Duodenal mucosa (tissue), 2 donors: ENCODE measurements around the gene FAM171A1.
"Not testable (repeated sequence)": the region's sequence is repeated elsewhere in the genome, so short reads cannot be mapped to it uniquely, and the experiment has no call there.

Experiments
- H3K27ac ChIP-seq: one replicate; pipeline ENCODE4 v1.7.0; 2013; ENCODE audit warnings: low read depth, low read length
- H3K27me3 ChIP-seq, 2 donors: one replicate each; pipeline ENCODE4 v1.7.0; 2013; ENCODE audit warnings: low read length in 2 of 2, control low read depth in 1 of 2; ENCODE audit not compliant: insufficient read depth in 2 of 2, control insufficient read depth in 1 of 2
- H3K36me3 ChIP-seq, 2 donors: one replicate each; pipeline ENCODE4 v1.7.0; 2013; ENCODE audit warnings: low read length in 2 of 2, control low read depth in 1 of 2; ENCODE audit not compliant: insufficient read depth in 2 of 2, control insufficient read depth in 1 of 2
- H3K4me1 ChIP-seq, 2 donors: one replicate each; pipeline ENCODE4 v1.7.0; 2013; ENCODE audit warnings: low read length in 2 of 2, control low read depth in 1 of 2; ENCODE audit not compliant: insufficient read depth in 2 of 2, control insufficient read depth in 1 of 2
- H3K4me3 ChIP-seq, 2 donors: one replicate each; pipeline ENCODE4 v1.7.0; 2013; ENCODE audit warnings: low read length in 2 of 2, low read depth in 1 of 2
- H3K9ac ChIP-seq, 2 donors: one replicate each; pipeline ENCODE4 v1.7.0; 2013; ENCODE audit warnings: low read length in 2 of 2, low read depth in 1 of 2
- H3K9me3 ChIP-seq, 2 donors: one replicate each; pipeline ENCODE4 v1.7.0; 2013; ENCODE audit warnings: low read length in 2 of 2, control low read depth in 1 of 2; ENCODE audit not compliant: control insufficient read depth in 1 of 2

Gene FAM171A1

DNA sequence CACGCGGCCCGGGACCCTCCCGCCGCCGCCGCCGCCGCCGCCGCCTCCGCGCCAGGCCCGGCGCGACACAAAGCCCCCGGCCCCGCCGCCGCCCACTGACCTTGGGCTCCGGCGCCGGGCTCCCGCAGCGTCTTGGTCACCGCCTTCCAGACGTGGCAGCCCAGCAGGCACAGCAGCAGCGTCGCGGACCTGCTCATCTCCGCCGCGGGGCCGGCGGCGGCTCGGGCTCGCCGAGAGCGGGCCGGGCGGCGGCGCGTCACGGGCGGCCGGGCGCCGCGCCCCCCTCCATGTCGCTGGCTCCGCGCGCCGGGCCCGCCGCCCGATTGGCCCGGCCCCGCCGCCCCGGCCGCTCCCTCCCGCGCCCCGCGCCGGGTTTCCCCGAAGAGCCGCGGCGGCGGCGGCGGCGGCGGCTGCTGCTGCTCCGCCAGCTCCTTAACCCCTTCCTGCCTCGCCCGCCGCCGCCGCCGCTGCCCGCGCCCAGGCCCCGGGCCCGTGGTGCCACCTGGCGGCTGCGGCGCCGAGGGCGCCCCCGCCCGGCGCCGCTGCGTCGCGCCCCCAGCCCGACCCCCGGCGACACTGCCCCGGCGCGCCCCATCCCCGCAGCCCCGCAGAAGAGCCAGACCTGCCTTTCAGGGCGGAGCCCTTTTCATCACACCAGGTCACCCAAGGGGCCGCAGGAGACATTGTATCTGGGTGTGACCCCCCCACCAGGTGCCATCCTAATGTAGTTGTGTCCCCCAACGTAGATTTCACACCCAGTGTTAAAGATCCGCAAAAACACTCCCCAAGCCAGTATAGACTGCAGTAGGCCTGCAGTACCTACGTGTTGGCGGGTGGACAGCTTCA, at the start of gene FAM171A1:
FAM171A1 (minus strand) TSS at position 434 of the 846 bp plus-strand sequence; CDS start at position 197, 237 bp downstream.
- peaks cover 7 to 10% of the 10 kb centered on the region in 2 donors for H3K4me1 ChIP-seq
- H3K9ac ChIP-seq: peak within 1 kb of the TSS; percentile 58 to 60
- no peaks in the 10 kb centered on the region for H3K9me3 ChIP-seq
- peak within 1 kb of the TSS; percentile 17 for H3K27ac ChIP-seq
- no peaks in the 10 kb centered on the region for H3K36me3 ChIP-seq
- peak within 1 kb of the TSS; percentile 60 to 68 for H3K4me3 ChIP-seq
- peaks cover 4 to 6% of the 10 kb centered on the region in 2 donors for H3K27me3 ChIP-seq

- Histone ChIP-seq H3K36me3 (no peaks in the 10 kb centered on the region), H3K4me3 (no peak overlapping the region), H3K9ac (no peak overlapping the region), H3K27ac (no peak overlapping the region), H3K27me3 (no peaks in the 10 kb centered on the region), H3K9me3 (no peaks in the 10 kb centered on the region), H3K4me1 (no peaks in the 10 kb centered on the region)
These were observed 49.8 kb upstream of the FAM171A1 start for GRCh38 chr10:15420858-15421257.

GRCh38 chr10:15419279-15419874, 48.3 kb upstream of the FAM171A1 start:
- Histone ChIP-seq H3K4me3 (no peak overlapping the region), H3K4me1 (no peaks in the 10 kb centered on the region), H3K27me3 (no peaks in the 10 kb centered on the region), H3K27ac (no peak overlapping the region), H3K36me3 (no peaks in the 10 kb centered on the region), H3K9me3 (no peaks in the 10 kb centered on the region), H3K9ac (no peak overlapping the region)

GRCh38 chr10:15416034-15416433, 44.9 kb upstream of the FAM171A1 start:
- Histone ChIP-seq H3K9me3 (no peaks in the 10 kb centered on the region), H3K4me1 (no peaks in the 10 kb centered on the region), H3K9ac (no peak overlapping the region), H3K27me3 (no peaks in the 10 kb centered on the region), H3K36me3 (no peaks in the 10 kb centered on the region), H3K27ac (no peak overlapping the region), H3K4me3 (no peak overlapping the region)

GRCh38 chr10:15411010-15411409, 39.9 kb upstream of the FAM171A1 start:
- Histone ChIP-seq H3K9ac (no peak overlapping the region), H3K27me3 (no peaks in the 10 kb centered on the region), H3K4me3 (no peak overlapping the region), H3K4me1 (no peaks in the 10 kb centered on the region), H3K27ac (no peak overlapping the region), H3K36me3 (no peaks in the 10 kb centered on the region), H3K9me3 (no peaks in the 10 kb centered on the region)

- not testable (repeated sequence) for H3K9ac ChIP-seq, H3K36me3 ChIP-seq, H3K27me3 ChIP-seq, H3K27ac ChIP-seq, H3K9me3 ChIP-seq, H3K4me3 ChIP-seq, H3K4me1 ChIP-seq
These were observed 38.3 kb upstream of the FAM171A1 start for GRCh38 chr10:15409350-15409749.

- Histone ChIP-seq H3K9ac (no peak overlapping the region), H3K27me3 (no peaks in the 10 kb centered on the region), H3K9me3 (no peaks in the 10 kb centered on the region), H3K36me3 (no peaks in the 10 kb centered on the region), H3K4me3 (no peak overlapping the region), H3K27ac (no peak overlapping the region), H3K4me1 (no peaks in the 10 kb centered on the region)
These were observed 37.5 kb upstream of the FAM171A1 start for GRCh38 chr10:15408557-15408956.

GRCh38 chr10:15405319-15405718, 34.2 kb upstream of the FAM171A1 start:
- Histone ChIP-seq H3K36me3 (no peaks in the 10 kb centered on the region), H3K4me1 (no peaks in the 10 kb centered on the region), H3K27ac (no peak overlapping the region), H3K4me3 (no peak overlapping the region), H3K27me3 (no peaks in the 10 kb centered on the region), H3K9ac (no peak overlapping the region), H3K9me3 (no peaks in the 10 kb centered on the region)

DNA sequence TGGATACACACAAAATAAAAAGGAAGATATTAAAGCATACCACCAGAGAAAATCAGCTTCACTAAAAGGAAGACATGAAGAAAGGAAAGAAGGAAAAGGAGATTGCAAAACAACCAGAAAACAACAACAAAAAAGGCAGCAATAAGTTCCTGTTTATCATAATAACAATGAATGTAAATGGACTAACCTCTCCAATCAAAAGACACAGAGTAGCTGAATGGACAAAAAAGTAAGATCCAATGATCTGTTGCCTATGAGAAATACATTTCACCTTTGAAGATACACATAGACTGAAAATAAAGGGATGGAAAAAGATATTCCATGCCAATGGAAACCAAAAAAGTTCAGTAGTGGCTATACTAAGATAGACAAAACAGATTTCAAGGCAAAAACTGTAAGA, 30.3 kb upstream of the FAM171A1 start:
- H3K4me1 ChIP-seq: no peaks in the 10 kb centered on the region
- H3K9me3 ChIP-seq: no peaks in the 10 kb centered on the region
- H3K4me3 ChIP-seq: no peak overlapping the region
- H3K27me3 ChIP-seq: no peaks in the 10 kb centered on the region
- no peak overlapping the region for H3K27ac ChIP-seq
- H3K9ac ChIP-seq: no peak overlapping the region
- no peaks in the 10 kb centered on the region for H3K36me3 ChIP-seq

- H3K4me1 ChIP-seq, H3K9ac ChIP-seq, H3K27me3 ChIP-seq, H3K27ac ChIP-seq, H3K4me3 ChIP-seq, H3K36me3 ChIP-seq, H3K9me3 ChIP-seq: not testable (repeated sequence)
These were observed 29.4 kb upstream of the FAM171A1 start for GRCh38 chr10:15400461-15400860.
